GM19324 (cell line): ENCODE results near the gene PAFAH1B1.
A peak's percentile ranks its signal among the peaks of the same experiment; 100 is the strongest.

Experiments used
- ATAC-seq: cut with Tn5 transposase; IDR thresholded peaks from one replicate; pipeline ENCODE4 v1.9.1; 2021; ENCODE audit warnings: mild to moderate bottlenecking, moderate library complexity; ENCODE audit not compliant: unreplicated experiment, low FRiP score

PAFAH1B1 gene

GRCh38 chr17:2701161-2701995 is 107.9 kb downstream of the PAFAH1B1 start:
- no peak for ATAC-seq

- ATAC-seq = no peak
These were observed 108.7 kb downstream of the PAFAH1B1 start for GRCh38 chr17:2701996-2702741.

GRCh38 chr17:2703181-2703580 is 109.7 kb downstream of the PAFAH1B1 start:
- ATAC-seq = no peak

- ATAC-seq = no peak
These were observed 110.2 kb downstream of the PAFAH1B1 start for GRCh38 chr17:2703606-2704005.

GRCh38 chr17:2704031-2704889 is 110.8 kb downstream of the PAFAH1B1 start:
- ATAC-seq = no peak

- no peak for ATAC-seq
These were observed 111.4 kb downstream of the PAFAH1B1 start for GRCh38 chr17:2704890-2705248.

- no peak for ATAC-seq
These were observed 111.8 kb downstream of the PAFAH1B1 start for GRCh38 chr17:2705263-2705662.

- ATAC-seq = no peak
These were observed 112.7 kb downstream of the PAFAH1B1 start for GRCh38 chr17:2705888-2706795.

GRCh38 chr17:2706911-2707510 is 113.6 kb downstream of the PAFAH1B1 start:
- no peak for ATAC-seq

- ATAC-seq = no peak
These were observed 114.5 kb downstream of the PAFAH1B1 start for GRCh38 chr17:2707721-2708584.

- no peak for ATAC-seq
These were observed 115.2 kb downstream of the PAFAH1B1 start for GRCh38 chr17:2708585-2709182.

- no peak for ATAC-seq
These were observed 115.8 kb downstream of the PAFAH1B1 start for GRCh38 chr17:2709183-2709661.

GRCh38 chr17:2710071-2710802 is 116.8 kb downstream of the PAFAH1B1 start:
- ATAC-seq = no peak

GRCh38 chr17:2710803-2711607 is 117.6 kb downstream of the PAFAH1B1 start:
- peak; percentile 33 for ATAC-seq

- peak; percentile 79 for ATAC-seq
These were observed 118.3 kb downstream of the PAFAH1B1 start, which contains the start of gene CLUH for GRCh38 chr17:2711608-2712299. Gene CLUH (minus strand): TSS chr17:2711764. CDS start chr17:2711661, 103 bp downstream.
